K562 (cell line): ENCODE results near the gene TBXA2R. TPM values are rescaled to one million over a fixed set of nuclear protein-coding genes. Genes with fewer than 3 reads are reported as not detected.

ENCODE experiments used
- AFF1 ChIP-seq, 2 experiments: fragments of 450-650 bp; IDR thresholded peaks; 2 replicates each; pipeline ENCODE4 v1.6.1; 2018; ENCODE audit warnings: mild to moderate bottlenecking in 2 of 2, low read depth in 1 of 2; ENCODE audit not compliant: partially characterized antibody in 2 of 2
- BCLAF1 ChIP-seq, 2 experiments: fragments of 450-650 bp in 1 of 2; IDR thresholded peaks; 2 replicates each; pipeline ENCODE4 v1.6.1; 2011 to 2017; ENCODE audit warnings: low read depth in 2 of 2, antibody characterized with exemption in 1 of 2, borderline replicate concordance in 1 of 2, low read length in 1 of 2, mild to moderate bottlenecking in 1 of 2, mixed read lengths in 1 of 2; ENCODE audit not compliant: control insufficient read depth in 1 of 2
- BRF1 ChIP-seq: IDR thresholded peaks from 3 replicates; pipeline ENCODE4 v1.6.1; 2011; ENCODE audit warnings: borderline replicate concordance, mild to moderate bottlenecking; ENCODE audit not compliant: insufficient read length; ENCODE audit errors: extremely low read depth
- CBX3 ChIP-seq, 2 experiments: IDR thresholded peaks; 1 replicate in 1 of 2; 2 replicates in 1 of 2; pipeline ENCODE4 v1.6.1; 2012; ENCODE audit warnings: inconsistent platforms in 2 of 2, low read length in 2 of 2, borderline replicate concordance in 1 of 2, control low read depth in 1 of 2
- E2F5 ChIP-seq: sonication (generic); formaldehyde crosslinking; IDR thresholded peaks from 2 replicates; pipeline ENCODE4 v1.8.0; 2022; ENCODE audit warnings: mild to moderate bottlenecking, missing genetic modification reagents
- FIP1L1 ChIP-seq: fragments of 200-400 bp; formaldehyde crosslinking; IDR thresholded peaks from 2 replicates; pipeline ENCODE4 v1.6.1; 2018; ENCODE audit warnings: mild to moderate bottlenecking, low read depth, low read length; ENCODE audit not compliant: poor library complexity, severe bottlenecking
- FOS ChIP-seq: IDR thresholded peaks from 3 replicates; pipeline ENCODE4 v1.6.1; 2011; ENCODE audit not compliant: insufficient read length; ENCODE audit errors: extremely low read depth
- GTF2F1 ChIP-seq: IDR thresholded peaks from 2 replicates; pipeline ENCODE4 v1.6.1; 2011; ENCODE audit warnings: low read depth, low read length, improper control_type of control experiment
- HINFP ChIP-seq: fragments of 450-650 bp; conservative IDR thresholded peaks from 2 replicates; pipeline ENCODE4 v1.6.1; 2016; ENCODE audit warnings: missing genetic modification characterization, low read depth, mild to moderate bottlenecking, control low read depth, missing compliant biosample characterization
- MBD2 ChIP-seq: sonication (generic); IDR thresholded peaks from 2 replicates; pipeline ENCODE4 v1.6.1; 2016; ENCODE audit warnings: low read depth, borderline replicate concordance
- SRF ChIP-seq, 2 experiments: fragments of 250-450, 450-650 bp in 1 of 2; sonication (Bioruptor Pico) in 1 of 2; sonication (generic) in 1 of 2; formaldehyde crosslinking; IDR thresholded peaks; 2 replicates each; pipeline versions ENCODE4 v1.5.0 to v1.5.1; 2020 to 2022; ENCODE audit warnings: mild to moderate bottlenecking in 1 of 2, missing genetic modification reagents in 1 of 2
- ZNF586 ChIP-seq: fragments of 450-650 bp; formaldehyde crosslinking; conservative IDR thresholded peaks from 2 replicates; pipeline ENCODE4 v1.4.0; 2020; ENCODE audit warnings: mild to moderate bottlenecking, moderate library complexity
- ZNF639 ChIP-seq, 2 experiments: fragments of 200-800 bp in 1 of 2; sonication (Bioruptor generic) in 1 of 2; sonication (generic) in 1 of 2; formaldehyde crosslinking in 1 of 2; IDR thresholded peaks in 1 of 2; conservative IDR thresholded peaks in 1 of 2; 2 replicates each; pipeline versions ENCODE4 v1.5.0 to v1.6.1; 2016 to 2020; ENCODE audit warnings: missing compliant biosample characterization in 1 of 2, missing genetic modification characterization in 1 of 2, missing genetic modification reagents in 1 of 2
- polyA plus RNA-seq, 8 experiments: library from polyadenylated mRNA; depleted of rRNA in 4 of 8; stranded (reverse) in 5 of 8; unstranded in 3 of 8; fragments of >200 nt; fragmentation: Nextera tagmentation in 2 of 8; fragmentation: Illumina TruSeq in 1 of 8; extraction: Ambion mirVana in 2 of 8; extraction: Trizol in 1 of 8; gene quantifications; 2 replicates each; pipeline versions ENCODE4 v1.2.1 to v1.2.3, GENCODE V29; 2011 to 2014; ENCODE audit warnings: inconsistent platforms in 1 of 8, missing spikeins in 1 of 8
- total RNA-seq, 7 experiments: library from RNA; depleted of rRNA in 6 of 7; stranded (reverse); fragments of >200 nt in 6 of 7; fragmentation: Illumina TruSeq in 2 of 7; extraction: Trizol in 2 of 7; gene quantifications; 2 replicates each; pipeline versions ENCODE4 v1.2.1 to v1.2.3, GENCODE V29; 2011 to 2021; ENCODE audit warnings: low replicate concordance in 1 of 7

Gene TBXA2R
- total and polyA plus RNA-seq, 9 of the 15 experiments (the other 6 are each of a cell fraction or from before 2014, with no cell fraction given), result 1.5 to 24.0 (median 2.8) TPM

- no peak for TF ChIP-seq CBX3 (IDR thresholded peaks at IDR 0.05; ENCODE audit: borderline replicate concordance in 1 of 2, low read length in 2 of 2)
- peak; percentile 83 for TF ChIP-seq FIP1L1
- no peak for TF ChIP-seq E2F5 (CRISPR knock-in tag)
- 0 out of 2 replicates have a peak, but pooled peaks have one; percentile 22 for TF ChIP-seq ZNF586 (CRISPR knock-in tag)
- TF ChIP-seq GTF2F1, result no peak
- no peak for TF ChIP-seq AFF1 (IDR thresholded peaks at IDR 0.05; ENCODE audit: low read depth in 1 of 2, partially characterized antibody in 2 of 2)
- no peak for TF ChIP-seq ZNF639 (CRISPR knock-in tag; conservative IDR thresholded peaks at IDR 0.05 in 1 of 2, IDR thresholded peaks at IDR 0.05 in 1 of 2)
- no peak for TF ChIP-seq HINFP (tag)
- TF ChIP-seq BCLAF1 (IDR thresholded peaks at IDR 0.05; ENCODE audit: borderline replicate concordance in 1 of 2, control insufficient read depth in 1 of 2, low read depth in 2 of 2, low read length in 1 of 2), result no peak
- TF ChIP-seq BRF1, result no peak
- TF ChIP-seq FOS, result peak; percentile 90
- TF ChIP-seq SRF (CRISPR knock-in tag; IDR thresholded peaks at IDR 0.05), result no peak
- peak; percentile 89; the same call in 1 of the 2 replicates for TF ChIP-seq MBD2
These were observed 49.0 kb downstream of the TBXA2R start, which contains the start of gene MFSD12 (continued) for GRCh38 chr19:3557461-3558248.
